ENCODE data around the gene C1R. TPM values are rescaled to one million over a fixed set of nuclear protein-coding genes. Genes with fewer than 3 reads are reported as not detected.

The C1R gene
- polyA plus RNA-seq, 3 donors = 0.14 to 0.88 TPM; not detected in 1

- peak within 1 kb of the TSS; percentile 38 for H3K9ac ChIP-seq (ENCODE audit: insufficient read depth, low read length, poor library complexity, severe bottlenecking)
- intact Hi-C loops (cut with micrococcal nuclease) = no loop called here
Observed at GRCh38 chr12:7128681-7129286, 36.5 kb upstream of the C1R start, which contains the start of gene RBP5. Gene RBP5, minus strand, starts transcription at chr12:7128889. Its CDS starts 114 bp downstream, at chr12:7128775.

More at GRCh38 chr12:7128681-7129286, 36.5 kb upstream of the C1R start, which contains the start of gene RBP5:
- peaks cover 19 to 43% of the 10 kb centered on the region in 2 donors for H3K27me3 ChIP-seq (ENCODE audit: control insufficient read depth in 2 of 2, insufficient read depth in 2 of 2, low read length in 2 of 2)
- no peaks in the 10 kb centered on the region for H3K9me3 ChIP-seq (replicated peaks in 1 of 2; ENCODE audit: control insufficient read depth in 1 of 2, insufficient read depth in 1 of 2, low read length in 2 of 2)
- no peaks in the 10 kb centered on the region for H3K79me2 ChIP-seq (ENCODE audit: insufficient read depth, low read length)
- DNase-seq = no peak
- Mint-ChIP-seq H3K27me3 (ENCODE audit: low read depth in 3 of 3) (peaks cover 42 to 53% (median 49%) of the 10 kb centered on the region in 3 donors), H3K9me3 (peaks cover 0 to 20% (median 6%) of the 10 kb centered on the region in 7 donors), H3K4me1 (peaks cover 31% of the 10 kb centered on the region), H3K36me3 (peaks cover 17 to 26% of the 10 kb centered on the region in 2 donors), H3K27ac (peak within 1 kb of the TSS in 1 of 7 donors; percentile 66), H3K4me3 (peak within 1 kb of the TSS; percentile 73 to 91)
- H4K20me1 ChIP-seq (ENCODE audit: insufficient read depth, low read length) = no peaks in the 10 kb centered on the region
- 100% methylated on average over 3 of the region's 7 CpGs for WGBS (ENCODE audit: insufficient coverage)
- no peaks in the 10 kb centered on the region for H3K36me3 ChIP-seq (replicated peaks in 1 of 2; ENCODE audit: control insufficient read depth in 1 of 2, insufficient read depth in 2 of 2, low read length in 2 of 2)
- peak within 1 kb of the TSS; percentile 81 for H3K4me2 ChIP-seq (replicated peaks; ENCODE audit: extremely low read depth, low read length, poor library complexity, severe bottlenecking)
- H3K27ac ChIP-seq (ENCODE audit: low read depth in 1 of 2, low read length in 2 of 2) = no peak within 1 kb of the TSS
- peak within 1 kb of the TSS; percentile 12 to 70 (median 18) for H3K4me3 ChIP-seq (replicated peaks in 1 of 3; ENCODE audit: low read depth in 2 of 3, low read length in 3 of 3)
- no peak for TF ChIP-seq CTCF (IDR thresholded peaks at IDR 0.05)
- H3K4me1 ChIP-seq (ENCODE audit: control insufficient read depth in 1 of 2, insufficient read depth in 2 of 2, low read length in 2 of 2) = peaks cover 26 to 27% of the 10 kb centered on the region in 2 donors
- H2AFZ ChIP-seq (ENCODE audit: insufficient read depth, low read depth, low read length, poor library complexity, severe bottlenecking) = peak within 1 kb of the TSS; percentile 72
